WTC11 (cell line): ENCODE results near the gene MEGF10. TPM values are rescaled to one million over a fixed set of nuclear protein-coding genes. Genes with fewer than 3 reads are reported as not detected.

Experiments used
- ATAC-seq: fragments of 200-7000 bp; cut with Tn5 transposase; 2 replicates; pipeline ENCODE4 v1.10.0; 2021; ENCODE audit warnings: mild to moderate bottlenecking, moderate library complexity
- CTCF ChIA-PET: fragments of 300-600 bp; sonication (Branson Sonifier 250); formaldehyde crosslinking; loops from one replicate; lab custom pipeline; 2021; ENCODE audit warnings: antibody characterized with exemption; lab: Charles Lee
- POLR2A ChIA-PET: fragments of 350-600 bp; sonication (Branson Sonifier 250); formaldehyde crosslinking; loops from one replicate; lab custom pipeline; 2021; ENCODE audit warnings: antibody characterized with exemption; lab: Charles Lee
- DNase-seq: peaks from one replicate; pipeline ENCODE4 v3.0.0; 2021; ENCODE audit warnings: low spot score
- H3K27ac Mint-ChIP-seq: 2 replicates; pipeline ENCODE4 v1.8.0; 2021; ENCODE audit warnings: mixed read lengths
- H3K27me3 Mint-ChIP-seq: 2 replicates; pipeline ENCODE4 v1.8.0; 2021; ENCODE audit warnings: low read depth, mild to moderate bottlenecking, moderate library complexity, mixed read lengths
- H3K36me3 Mint-ChIP-seq: 2 replicates; pipeline ENCODE4 v1.8.0; 2021; ENCODE audit warnings: mixed read lengths
- H3K4me1 Mint-ChIP-seq: 2 replicates; pipeline ENCODE4 v1.8.0; 2022; ENCODE audit warnings: mixed read lengths
- H3K4me3 Mint-ChIP-seq: 2 replicates; pipeline ENCODE4 v1.8.0; 2021; ENCODE audit warnings: mild to moderate bottlenecking, moderate library complexity, mixed read lengths
- H3K9me3 Mint-ChIP-seq: 2 replicates; pipeline ENCODE4 v1.8.0; 2021; ENCODE audit warnings: mixed read lengths
- AFF4 ChIP-seq: sonication (generic); formaldehyde crosslinking; IDR thresholded peaks from 2 replicates; pipeline ENCODE4 v1.8.1; 2023; ENCODE audit warnings: mild to moderate bottlenecking, missing genetic modification reagents, borderline replicate concordance
- CTCF ChIP-seq: fragments of 200-600 bp; IDR thresholded peaks from 2 replicates; pipeline ENCODE4 v1.8.0; 2022; ENCODE audit warnings: antibody characterized with exemption
- ESRRA ChIP-seq: sonication (generic); formaldehyde crosslinking; IDR thresholded peaks from 2 replicates; pipeline ENCODE4 v1.8.1; 2022; ENCODE audit warnings: mild to moderate bottlenecking, missing genetic modification reagents, borderline replicate concordance
- IRF1 ChIP-seq: sonication (generic); formaldehyde crosslinking; IDR thresholded peaks from 2 replicates; pipeline ENCODE4 v1.8.0; 2023; ENCODE audit warnings: missing genetic modification reagents
- JUN ChIP-seq: sonication (generic); formaldehyde crosslinking; IDR thresholded peaks from 2 replicates; pipeline ENCODE4 v1.8.0; 2023; ENCODE audit warnings: mild to moderate bottlenecking, missing genetic modification reagents
- KAT7 ChIP-seq: sonication (generic); formaldehyde crosslinking; IDR thresholded peaks from 2 replicates; pipeline ENCODE4 v1.8.1; 2023; ENCODE audit warnings: missing genetic modification reagents, mild to moderate bottlenecking, borderline replicate concordance
- NFE2L1 ChIP-seq: sonication (generic); formaldehyde crosslinking; IDR thresholded peaks from 2 replicates; pipeline ENCODE4 v1.8.1; 2023; ENCODE audit warnings: missing genetic modification reagents
- NR2C2 ChIP-seq: sonication (generic); formaldehyde crosslinking; IDR thresholded peaks from 2 replicates; pipeline ENCODE4 v1.8.0; 2022; ENCODE audit warnings: mild to moderate bottlenecking, missing genetic modification reagents
- OVOL2 ChIP-seq: fragments of 250-450 bp; sonication (Bioruptor Pico); IDR thresholded peaks from 2 replicates; pipeline ENCODE4 v1.9.0; 2021; ENCODE audit warnings: mild to moderate bottlenecking, borderline replicate concordance
- PRRX2 ChIP-seq: fragments of 250-450 bp; sonication (Bioruptor Pico); IDR thresholded peaks from 2 replicates; pipeline ENCODE4 v1.8.0; 2021; ENCODE audit warnings: mild to moderate bottlenecking
- TCF7 ChIP-seq: sonication (generic); formaldehyde crosslinking; IDR thresholded peaks from 2 replicates; pipeline ENCODE4 v1.8.0; 2022; ENCODE audit warnings: mild to moderate bottlenecking, low read depth, missing genetic modification reagents, moderate library complexity
- USF2 ChIP-seq: sonication (generic); formaldehyde crosslinking; IDR thresholded peaks from 2 replicates; pipeline ENCODE4 v1.8.1; 2023; ENCODE audit warnings: mild to moderate bottlenecking, missing genetic modification reagents, moderate library complexity
- ZNF138 ChIP-seq: sonication (generic); formaldehyde crosslinking; conservative IDR thresholded peaks from 2 replicates; pipeline ENCODE4 v1.8.1; 2022; ENCODE audit warnings: mild to moderate bottlenecking, moderate library complexity, missing genetic modification reagents
- ZNF219 ChIP-seq: sonication (generic); formaldehyde crosslinking; IDR thresholded peaks from 2 replicates; pipeline ENCODE4 v1.8.0; 2023; ENCODE audit warnings: missing genetic modification reagents, mild to moderate bottlenecking, borderline replicate concordance
- ZNF232 ChIP-seq: sonication (generic); formaldehyde crosslinking; IDR thresholded peaks from 2 replicates; pipeline ENCODE4 v1.8.0; 2022; ENCODE audit warnings: mild to moderate bottlenecking, missing genetic modification reagents
- ZNF281 ChIP-seq: sonication (generic); formaldehyde crosslinking; IDR thresholded peaks from 2 replicates; pipeline ENCODE4 v1.8.0; 2023; ENCODE audit warnings: mild to moderate bottlenecking, missing genetic modification reagents
- ZNF317 ChIP-seq: sonication (generic); formaldehyde crosslinking; IDR thresholded peaks from 2 replicates; pipeline ENCODE4 v1.8.1; 2023; ENCODE audit warnings: low read depth, mild to moderate bottlenecking, moderate library complexity, missing genetic modification reagents, borderline replicate concordance
- ZNF512 ChIP-seq: sonication (generic); formaldehyde crosslinking; IDR thresholded peaks from 2 replicates; pipeline ENCODE4 v1.8.1; 2022; ENCODE audit warnings: missing genetic modification reagents, borderline replicate concordance
- total RNA-seq: library from RNA; stranded (reverse); gene quantifications from 3 replicates; pipeline ENCODE4 v1.2.3, GENCODE V29; 2021

Gene MEGF10
- total RNA-seq, 1 experiment from 2014 or later: 24.5 TPM

GRCh38 chr5:127445328-127445727 lies 154.7 kb downstream of the MEGF10 start:
- no peak overlapping the region for H3K4me3 Mint-ChIP-seq
- ATAC-seq: no peak; the same call in 1 of the 2 replicates
- TF ChIP-seq ZNF281 (CRISPR knock-in tag): no peak
- no peak for TF ChIP-seq ZNF138 (CRISPR knock-in tag)
- no peak for TF ChIP-seq AFF4 (CRISPR knock-in tag)
- no peak for TF ChIP-seq OVOL2
- no peak for TF ChIP-seq KAT7 (CRISPR knock-in tag)
- TF ChIP-seq ESRRA (CRISPR knock-in tag): no peak
- no peak for TF ChIP-seq NR2C2 (CRISPR knock-in tag)
- TF ChIP-seq PRRX2 (CRISPR knock-in tag): no peak
- TF ChIP-seq TCF7 (CRISPR knock-in tag): no peak
- no peak for TF ChIP-seq IRF1 (CRISPR knock-in tag)
- H3K9me3 Mint-ChIP-seq: no peaks in the 10 kb centered on the region
- H3K27ac Mint-ChIP-seq: no peak overlapping the region
- H3K36me3 Mint-ChIP-seq: peaks cover 20% of the 10 kb centered on the region
- ChIA-PET CTCF (interaction anchor here (1.0 to 1.7 kb wide), 3 partner anchors 10 to 71 kb away, joined by 3 to 7 read pairs (median 5); no protein-coding TSS in a partner anchor), POLR2A (no interaction called here)
- DNase-seq: no peak
- peaks cover 18% of the 10 kb centered on the region for H3K4me1 Mint-ChIP-seq
- no peaks in the 10 kb centered on the region for H3K27me3 Mint-ChIP-seq

- ChIA-PET CTCF (interaction anchor here (1.2 to 1.7 kb wide), 2 partner anchors 46 to 72 kb away, joined by 3 to 7 read pairs; no protein-coding TSS in a partner anchor), POLR2A (no interaction called here)
- Mint-ChIP-seq H3K4me1 (peaks cover 12% of the 10 kb centered on the region), H3K4me3 (no peak overlapping the region), H3K36me3 (peaks cover 27% of the 10 kb centered on the region), H3K9me3 (no peaks in the 10 kb centered on the region), H3K27me3 (no peaks in the 10 kb centered on the region), H3K27ac (no peak overlapping the region; the same call in 1 of the 2 replicates)
- DNase-seq: no peak
- TF ChIP-seq JUN (CRISPR knock-in tag): no peak
- no peak for TF ChIP-seq ZNF512 (CRISPR knock-in tag)
- TF ChIP-seq CTCF: no peak
- TF ChIP-seq ZNF317: no peak
- TF ChIP-seq USF2 (CRISPR knock-in tag): no peak
- no peak for TF ChIP-seq NR2C2 (CRISPR knock-in tag)
- no peak for TF ChIP-seq ZNF219 (CRISPR knock-in tag)
- no peak for TF ChIP-seq ZNF232
- TF ChIP-seq NFE2L1: no peak
- no peak; the same call in 1 of the 2 replicates for ATAC-seq
These were observed 156.0 kb downstream of the MEGF10 start for GRCh38 chr5:127446626-127447025.
